ENCODE measurements around the gene PCDHGA1. TPM values are rescaled to one million over a fixed set of nuclear protein-coding genes. Genes with fewer than 3 reads are reported as not detected.

The PCDHGA1 gene
- total RNA-seq, 1 experiment from 2014 or later = 0.35 TPM

DNA sequence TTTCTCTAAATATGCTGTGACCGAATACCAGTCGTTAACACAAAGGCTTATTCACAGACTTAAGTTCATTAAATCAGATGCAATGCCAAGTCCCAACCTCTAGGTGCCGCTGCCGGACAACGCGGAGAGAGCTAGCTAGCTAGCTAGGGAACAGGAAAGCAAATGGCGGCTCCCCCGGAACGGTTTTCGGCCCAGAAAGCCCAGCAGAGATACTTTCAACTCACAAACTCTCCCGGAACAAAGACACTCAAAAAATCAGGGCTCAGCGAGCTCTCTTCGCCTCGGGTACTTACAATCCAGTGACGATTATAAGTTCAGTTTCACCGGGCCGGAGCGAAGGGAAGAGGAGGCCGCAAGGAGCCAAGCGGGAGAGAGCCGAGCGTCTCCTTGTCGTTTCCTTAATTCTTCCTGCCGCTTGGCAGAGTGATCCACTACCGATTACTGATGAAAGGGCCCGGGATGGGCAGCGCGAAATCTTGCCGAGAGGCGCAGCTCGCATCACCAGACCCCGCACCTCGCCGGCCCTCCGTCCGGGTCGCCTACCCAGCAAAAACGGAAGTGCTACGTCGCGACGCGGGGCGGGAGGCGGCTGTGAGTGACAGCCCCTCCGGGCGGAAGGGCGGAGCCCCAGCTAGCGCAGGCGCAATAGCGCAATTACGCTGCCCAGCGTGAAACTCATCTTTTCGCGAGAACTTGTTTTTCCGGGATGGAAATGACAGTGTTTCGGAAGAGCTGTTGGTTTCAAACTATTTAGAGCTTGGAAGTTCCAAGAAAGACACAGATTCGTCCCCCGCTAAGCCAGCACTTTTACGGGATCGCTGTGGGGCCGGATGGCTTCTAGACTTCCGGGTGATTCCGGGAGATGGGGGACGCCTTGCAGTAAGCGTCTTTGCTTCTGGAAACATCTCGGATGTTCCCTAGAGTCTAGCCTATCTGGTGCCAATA is 9.8 kb upstream of the PCDHGA1 start, which contains the start of gene TAF7:
Gene TAF7 (minus strand): TSS at position 560 of the 945 bp plus-strand sequence. CDS start 740 bp downstream, outside the sequence.
- BruUV-seq (replicated peaks) = TSS peak; percentile 65
- TF ChIP-seq, protein P1, sequence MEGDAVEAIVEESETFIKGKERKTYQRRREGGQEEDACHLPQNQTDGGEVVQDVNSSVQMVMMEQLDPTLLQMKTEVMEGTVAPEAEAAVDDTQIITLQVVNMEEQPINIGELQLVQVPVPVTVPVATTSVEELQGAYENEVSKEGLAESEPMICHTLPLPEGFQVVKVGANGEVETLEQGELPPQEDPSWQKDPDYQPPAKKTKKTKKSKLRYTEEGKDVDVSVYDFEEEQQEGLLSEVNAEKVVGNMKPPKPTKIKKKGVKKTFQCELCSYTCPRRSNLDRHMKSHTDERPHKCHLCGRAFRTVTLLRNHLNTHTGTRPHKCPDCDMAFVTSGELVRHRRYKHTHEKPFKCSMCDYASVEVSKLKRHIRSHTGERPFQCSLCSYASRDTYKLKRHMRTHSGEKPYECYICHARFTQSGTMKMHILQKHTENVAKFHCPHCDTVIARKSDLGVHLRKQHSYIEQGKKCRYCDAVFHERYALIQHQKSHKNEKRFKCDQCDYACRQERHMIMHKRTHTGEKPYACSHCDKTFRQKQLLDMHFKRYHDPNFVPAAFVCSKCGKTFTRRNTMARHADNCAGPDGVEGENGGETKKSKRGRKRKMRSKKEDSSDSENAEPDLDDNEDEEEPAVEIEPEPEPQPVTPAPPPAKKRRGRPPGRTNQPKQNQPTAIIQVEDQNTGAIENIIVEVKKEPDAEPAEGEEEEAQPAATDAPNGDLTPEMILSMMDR (IDR thresholded peaks at IDR 0.05; ENCODE audit: unreplicated experiment) = peak; percentile 90
- CTCF ChIA-PET = interaction anchor here (0.6 to 4.8 kb wide), 71 partner anchors 9 to 1470 kb away, joined by 3 to 56 read pairs (median 4); partner anchors contain the start of genes DIAPH1, PCDHB10, PCDHB11 and PCDHB13
- Mint-ChIP-seq H3K4me1 (ENCODE audit: insufficient read depth, unreplicated experiment) (peaks cover 14% of the 10 kb centered on the region), H3K27me3 (ENCODE audit: insufficient read depth, unreplicated experiment) (no peaks in the 10 kb centered on the region), H3K36me3 (ENCODE audit: insufficient read depth, unreplicated experiment) (peaks cover 55% of the 10 kb centered on the region), H3K9me3 (ENCODE audit: unreplicated experiment) (peaks cover 37% of the 10 kb centered on the region), H3K27ac (ENCODE audit: low read depth, unreplicated experiment) (peak within 1 kb of the TSS; percentile 100), H3K4me3 (ENCODE audit: unreplicated experiment) (peak within 1 kb of the TSS; percentile 99)
- DNase-seq (ENCODE audit: unreplicated experiment) = peak; percentile 95
- POLR2A ChIA-PET = interaction anchor here (0.6 to 5.0 kb wide), 46 partner anchors 9 to 620 kb away, joined by 3 to 60 read pairs (median 4); partner anchors contain the start of genes DIAPH1, HDAC3, PCDHB10 and PCDHB11
- intact Hi-C loops (cut with micrococcal nuclease) = loop anchor here (1.0 kb wide), 2 partner anchors 204 to 240 kb away; no protein-coding TSS in a partner anchor

DNA sequence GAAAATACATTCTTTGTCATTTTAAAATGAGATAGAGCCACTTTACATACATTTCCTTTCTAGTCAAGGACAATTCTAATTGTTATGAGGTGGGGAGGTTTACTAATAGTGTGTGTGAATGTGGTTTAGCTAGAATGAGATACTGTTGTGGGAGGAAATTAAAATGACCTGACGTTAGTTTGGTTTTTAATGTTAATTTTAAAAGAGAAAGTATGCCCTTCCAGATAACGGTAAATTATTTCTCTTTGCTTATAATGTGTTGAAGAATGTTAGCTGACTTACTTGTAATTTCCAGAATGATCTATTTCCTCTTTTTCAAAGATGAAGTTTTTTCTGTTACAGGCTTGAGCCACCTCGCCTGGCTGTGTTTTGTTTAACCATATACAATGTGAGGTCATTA is 8.1 kb upstream of the PCDHGA1 start:
- Mint-ChIP-seq H3K27me3 (ENCODE audit: insufficient read depth, unreplicated experiment) (no peaks in the 10 kb centered on the region), H3K36me3 (ENCODE audit: insufficient read depth, unreplicated experiment) (peaks cover 37% of the 10 kb centered on the region), H3K27ac (ENCODE audit: low read depth, unreplicated experiment) (no peak overlapping the region), H3K4me3 (ENCODE audit: unreplicated experiment) (peak overlapping the region; percentile 99), H3K9me3 (ENCODE audit: unreplicated experiment) (peaks cover 38% of the 10 kb centered on the region), H3K4me1 (ENCODE audit: insufficient read depth, unreplicated experiment) (peaks cover 14% of the 10 kb centered on the region)
- intact Hi-C loops (cut with micrococcal nuclease) = no loop called here
- ChIA-PET POLR2A (interaction anchor here (0.6 to 5.0 kb wide), 3 partner anchors 61 to 616 kb away, joined by 3 to 60 read pairs (median 3); no protein-coding TSS in a partner anchor), CTCF (interaction anchor here (0.6 to 1.4 kb wide), 9 partner anchors 8 to 821 kb away, joined by 3 to 4 read pairs (median 3); partner anchors contain the start of genes PCDHGA1 and PCDHGA5)
- TF ChIP-seq, protein P1 (IDR thresholded peaks at IDR 0.05; ENCODE audit: unreplicated experiment) = no peak
- no peak for DNase-seq (ENCODE audit: unreplicated experiment)
- BruUV-seq (replicated peaks) = no TSS peak

DNA sequence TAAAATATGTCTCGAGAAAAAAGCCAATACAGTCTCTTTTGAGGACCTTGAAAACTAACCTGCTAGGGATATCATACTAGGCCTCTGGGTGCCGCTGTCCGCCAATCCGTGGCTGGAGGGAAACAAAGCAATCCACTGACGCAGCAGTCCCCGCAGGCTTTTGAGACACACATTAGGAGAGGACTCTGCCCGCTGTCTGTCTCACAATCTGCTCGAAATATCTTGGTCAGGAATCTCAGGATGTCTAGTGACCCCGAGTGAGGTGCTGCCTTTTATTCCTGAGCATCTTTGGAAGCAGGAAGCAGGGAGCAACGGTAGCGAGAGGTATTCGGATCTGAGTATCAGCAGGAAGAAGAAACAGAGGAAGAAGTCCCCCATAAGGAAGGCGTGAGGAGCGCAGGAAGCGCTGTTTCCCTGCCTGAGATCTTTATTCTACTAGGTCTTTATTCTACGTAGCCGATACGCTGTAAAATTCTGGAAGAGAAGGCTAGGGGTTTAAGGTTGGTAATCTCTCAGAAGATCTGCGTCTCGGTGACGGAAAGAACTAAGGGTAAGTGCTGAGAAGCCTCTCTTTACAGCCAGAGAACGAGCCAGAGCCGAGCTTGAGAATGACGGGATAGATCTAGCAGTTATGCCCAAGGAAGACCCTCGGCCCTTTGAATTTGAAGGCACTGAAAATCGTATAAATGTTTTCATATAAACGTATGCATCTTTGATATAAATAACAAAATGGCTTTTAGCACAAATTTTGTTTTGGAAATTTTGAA is 4.0 kb upstream of the PCDHGA1 start:
- no peak overlapping the region for H3K27ac Mint-ChIP-seq (ENCODE audit: low read depth, unreplicated experiment)
- DNase-seq (ENCODE audit: unreplicated experiment) = peak; percentile 39
- peaks cover 15% of the 10 kb centered on the region for H3K9me3 Mint-ChIP-seq (ENCODE audit: unreplicated experiment)
- BruUV-seq (replicated peaks) = no TSS peak
- TF ChIP-seq, protein P1 (IDR thresholded peaks at IDR 0.05; ENCODE audit: unreplicated experiment) = no peak
- intact Hi-C loops (cut with micrococcal nuclease) = no loop called here
- no peaks in the 10 kb centered on the region for H3K27me3 Mint-ChIP-seq (ENCODE audit: insufficient read depth, unreplicated experiment)
- ChIA-PET POLR2A (interaction anchor here (0.7 kb wide), 1 partner anchor 1382 kb away, joined by 4 read pairs; no protein-coding TSS in a partner anchor), CTCF (interaction anchor here (0.6 kb wide), 1 partner anchor 13 kb away, joined by 4 read pairs; no protein-coding TSS in a partner anchor)
- H3K4me1 Mint-ChIP-seq (ENCODE audit: insufficient read depth, unreplicated experiment) = no peaks in the 10 kb centered on the region
- no peaks in the 10 kb centered on the region for H3K36me3 Mint-ChIP-seq (ENCODE audit: insufficient read depth, unreplicated experiment)
- no peak overlapping the region for H3K4me3 Mint-ChIP-seq (ENCODE audit: unreplicated experiment)

Measured in MCF 10A (cell line).